NT2/D1 (cell line): ENCODE results near the gene SRPK2.

Source experiments
- YY1 ChIP-seq: IDR thresholded peaks from 2 replicates; pipeline ENCODE4 v1.6.1; 2011; ENCODE audit not compliant: insufficient read length, insufficient read depth
- ZNF274 ChIP-seq: IDR thresholded peaks from 2 replicates; pipeline ENCODE4 v1.6.1; 2011; ENCODE audit warnings: mild to moderate bottlenecking, low read depth, low read length

GRCh38 chr7:105189859-105190492 lies 198.7 kb downstream of the SRPK2 start:
- TF ChIP-seq ZNF274 (no peak), YY1 (no peak)
